Natural killer cell (primary cell): ENCODE measurements around the gene TXNDC17. TPM values are rescaled to one million over a fixed set of nuclear protein-coding genes. Genes with fewer than 3 reads are reported as not detected.

ENCODE experiments used
- ATAC-seq, 3 donors: fragments of 150-1000 bp in 2 of 3; fragments of 200-7000 bp in 1 of 3; cut with Tn5 transposase; 1 replicate in 1 of 3; 2 replicates in 2 of 3; pipeline ENCODE4 v1.10.0; 2021; ENCODE audit warnings: mild to moderate bottlenecking in 2 of 3, moderate library complexity in 2 of 3
- DNase-seq, 2 donors: peaks; one replicate each; pipeline versions ENCODE4 v3.0.0 to v3.0.0-alpha.2; 2013 to 2021; ENCODE audit warnings: mixed read lengths in 1 of 2
- H3K27ac ChIP-seq: one replicate; pipeline ENCODE4 v1.5.1; 2013; ENCODE audit warnings: mild to moderate bottlenecking, low read length
- H3K27me3 ChIP-seq: one replicate; pipeline ENCODE4 v1.6.1; 2013; ENCODE audit warnings: low read length; ENCODE audit not compliant: control insufficient read depth, insufficient read depth
- H3K36me3 ChIP-seq: one replicate; pipeline ENCODE4 v1.6.1; 2013; ENCODE audit warnings: low read length; ENCODE audit not compliant: control insufficient read depth, insufficient read depth
- H3K4me1 ChIP-seq: one replicate; pipeline ENCODE4 v1.6.1; 2013; ENCODE audit warnings: low read length; ENCODE audit not compliant: control insufficient read depth, insufficient read depth
- H3K4me3 ChIP-seq: one replicate; pipeline ENCODE4 v1.5.1; 2013; ENCODE audit warnings: low read length
- H3K9me3 ChIP-seq: one replicate; pipeline ENCODE4 v1.6.1; 2013; ENCODE audit warnings: low read length; ENCODE audit not compliant: control insufficient read depth, insufficient read depth
- H3K27ac Mint-ChIP-seq, 2 donors: one replicate each; pipeline ENCODE4 v1.8.0; 2022; ENCODE audit warnings: mild to moderate bottlenecking in 2 of 2, mixed read lengths in 2 of 2, moderate library complexity in 1 of 2
- H3K27me3 Mint-ChIP-seq, 2 donors: one replicate each; pipeline ENCODE4 v1.8.0; 2022; ENCODE audit warnings: low read depth in 2 of 2, mixed read lengths in 2 of 2
- H3K36me3 Mint-ChIP-seq: one replicate; pipeline ENCODE4 v1.8.0; 2022; ENCODE audit warnings: mixed read lengths
- H3K4me1 Mint-ChIP-seq, 2 donors: one replicate each; pipeline ENCODE4 v1.8.0; 2022; ENCODE audit warnings: mixed read lengths in 2 of 2
- H3K4me3 Mint-ChIP-seq: one replicate; pipeline ENCODE4 v1.8.0; 2022; ENCODE audit warnings: mild to moderate bottlenecking, moderate library complexity, mixed read lengths
- H3K9me3 Mint-ChIP-seq, 2 donors: one replicate each; pipeline ENCODE4 v1.8.0; 2022; ENCODE audit warnings: mixed read lengths in 2 of 2
- WGBS: methylation state at CpG from one replicate; pipeline ENCODE4 v1.1.7; 2013; ENCODE audit warnings: missing lambda C conversion rate; ENCODE audit not compliant: insufficient coverage; 5-methylcytosine and 5-hydroxymethylcytosine counted together
- intact Hi-C: fragments of 100-400 bp; cut with micrococcal nuclease; formaldehyde crosslinking; loops from one replicate; pipeline ENCODE4 v1.14.2; 2022
- total RNA-seq, 4 donors: library from RNA; stranded (reverse); fragments of 120-200 nt in 1 of 4; gene quantifications; one replicate each; pipeline versions ENCODE4 v1.2.3 to v1.2.4, GENCODE V29; 2013 to 2022
- TF ChIP-seq, protein P1 (sequence below): fragments of 200-600 bp; IDR thresholded peaks from one replicate; pipeline ENCODE4 v1.8.0; 2022; ENCODE audit warnings: antibody characterized with exemption

The TXNDC17 gene
- total RNA-seq, 3 donors from 2014 or later (not counting 1 experiment from before 2014, with no cell fraction given) = 15.2 to 15.7 (median 15.4) TPM

DNA sequence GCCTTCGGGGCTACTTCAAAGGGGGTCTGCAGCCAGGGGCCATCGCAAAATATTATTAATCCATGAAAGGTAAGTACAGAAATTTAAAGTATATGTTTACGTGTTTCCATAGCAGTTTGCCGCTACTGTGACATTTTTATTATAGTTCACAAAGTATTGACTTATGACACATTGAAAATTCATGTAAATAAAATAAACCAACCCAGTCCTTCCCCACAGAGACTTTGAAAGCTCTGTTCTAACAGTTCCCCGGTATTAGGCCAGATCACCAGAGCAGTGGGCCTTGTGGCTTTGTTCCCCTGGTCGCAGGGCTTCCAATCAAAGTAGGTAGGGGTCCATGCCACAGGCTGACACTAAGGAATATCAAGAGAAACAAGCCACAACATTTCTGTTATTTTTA lies 14.2 kb upstream of the TXNDC17 start:
- Mint-ChIP-seq H3K27me3 (no peaks in the 10 kb centered on the region), H3K36me3 (peaks cover 16% of the 10 kb centered on the region), H3K9me3 (no peaks in the 10 kb centered on the region), H3K4me1 (peaks cover 7 to 16% of the 10 kb centered on the region in 2 donors), H3K4me3 (no peak overlapping the region), H3K27ac (no peak overlapping the region)
- Histone ChIP-seq H3K4me3 (no peak overlapping the region), H3K9me3 (no peaks in the 10 kb centered on the region), H3K36me3 (peaks cover 40% of the 10 kb centered on the region), H3K27ac (no peak overlapping the region), H3K27me3 (no peaks in the 10 kb centered on the region), H3K4me1 (no peaks in the 10 kb centered on the region)
- DNase-seq = no peak
- intact Hi-C loops = no loop called here
- 98% methylated on average over 6 of the region's 6 CpGs for WGBS
- no peak for ATAC-seq
- TF ChIP-seq, protein P1, sequence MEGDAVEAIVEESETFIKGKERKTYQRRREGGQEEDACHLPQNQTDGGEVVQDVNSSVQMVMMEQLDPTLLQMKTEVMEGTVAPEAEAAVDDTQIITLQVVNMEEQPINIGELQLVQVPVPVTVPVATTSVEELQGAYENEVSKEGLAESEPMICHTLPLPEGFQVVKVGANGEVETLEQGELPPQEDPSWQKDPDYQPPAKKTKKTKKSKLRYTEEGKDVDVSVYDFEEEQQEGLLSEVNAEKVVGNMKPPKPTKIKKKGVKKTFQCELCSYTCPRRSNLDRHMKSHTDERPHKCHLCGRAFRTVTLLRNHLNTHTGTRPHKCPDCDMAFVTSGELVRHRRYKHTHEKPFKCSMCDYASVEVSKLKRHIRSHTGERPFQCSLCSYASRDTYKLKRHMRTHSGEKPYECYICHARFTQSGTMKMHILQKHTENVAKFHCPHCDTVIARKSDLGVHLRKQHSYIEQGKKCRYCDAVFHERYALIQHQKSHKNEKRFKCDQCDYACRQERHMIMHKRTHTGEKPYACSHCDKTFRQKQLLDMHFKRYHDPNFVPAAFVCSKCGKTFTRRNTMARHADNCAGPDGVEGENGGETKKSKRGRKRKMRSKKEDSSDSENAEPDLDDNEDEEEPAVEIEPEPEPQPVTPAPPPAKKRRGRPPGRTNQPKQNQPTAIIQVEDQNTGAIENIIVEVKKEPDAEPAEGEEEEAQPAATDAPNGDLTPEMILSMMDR = no peak

DNA sequence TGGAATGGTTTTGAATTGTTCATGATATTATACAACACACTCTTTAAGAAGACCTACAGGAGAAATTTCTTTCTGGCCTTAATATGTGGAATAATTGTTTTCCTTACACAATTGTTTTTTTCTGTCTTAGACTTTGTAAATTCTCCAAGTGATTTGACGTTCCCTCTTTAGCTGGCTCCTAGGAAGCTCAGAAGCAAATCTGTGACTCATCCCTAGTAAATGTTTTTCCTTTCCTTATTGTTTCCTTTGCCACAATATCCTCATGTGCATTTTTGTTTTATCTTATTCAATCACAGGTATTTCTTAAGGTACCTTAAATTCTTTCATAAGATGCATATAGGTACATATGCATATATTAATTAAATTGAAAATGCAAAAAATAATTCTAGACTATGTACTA lies 13.8 kb upstream of the TXNDC17 start:
- no peak for DNase-seq
- no peaks in the 10 kb centered on the region for H3K27me3 ChIP-seq
- Mint-ChIP-seq H3K27me3 (no peaks in the 10 kb centered on the region), H3K4me3 (no peak overlapping the region), H3K27ac (no peak overlapping the region), H3K36me3 (peaks cover 16% of the 10 kb centered on the region), H3K4me1 (peaks cover 7 to 16% of the 10 kb centered on the region in 2 donors), H3K9me3 (no peaks in the 10 kb centered on the region)
- no peak overlapping the region for H3K4me3 ChIP-seq
- H3K27ac ChIP-seq = no peak overlapping the region
- no peak for ATAC-seq
- WGBS = 100% methylated on average over 1 of the region's 1 CpG
- TF ChIP-seq, protein P1 = no peak
- H3K36me3 ChIP-seq = peaks cover 41% of the 10 kb centered on the region
- intact Hi-C loops = no loop called here
- no peaks in the 10 kb centered on the region for H3K9me3 ChIP-seq
- H3K4me1 ChIP-seq = no peaks in the 10 kb centered on the region

DNA sequence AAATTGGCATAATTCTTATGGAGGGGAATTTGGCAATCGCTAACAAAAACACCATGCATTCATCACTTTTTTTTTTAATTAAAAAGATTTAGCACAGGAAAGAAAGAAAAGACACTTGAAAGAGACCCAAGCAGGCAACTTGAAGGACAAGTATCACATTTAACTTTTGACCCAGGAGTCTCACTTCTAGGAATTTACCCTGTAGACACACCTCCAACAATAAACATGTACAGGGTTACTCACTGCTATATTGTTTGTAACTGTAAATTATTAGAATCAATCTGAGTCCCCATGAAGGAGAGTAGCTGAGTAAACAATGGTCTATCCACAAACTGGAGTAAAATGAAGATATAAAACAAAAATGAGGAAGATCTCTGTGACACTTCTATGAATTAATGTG lies 10.5 kb upstream of the TXNDC17 start:
- intact Hi-C loops = no loop called here
- no peaks in the 10 kb centered on the region for H3K9me3 Mint-ChIP-seq
- DNase-seq = no peak
- TF ChIP-seq, protein P1 = no peak
- peaks cover 29% of the 10 kb centered on the region for H3K36me3 Mint-ChIP-seq
- H3K27me3 Mint-ChIP-seq = no peaks in the 10 kb centered on the region
- H3K4me1 Mint-ChIP-seq = peaks cover 7 to 16% of the 10 kb centered on the region in 2 donors
- Histone ChIP-seq H3K9me3 (no peaks in the 10 kb centered on the region), H3K4me1 (no peaks in the 10 kb centered on the region), H3K27ac (no peak overlapping the region), H3K4me3 (no peak overlapping the region), H3K27me3 (no peaks in the 10 kb centered on the region), H3K36me3 (peaks cover 44% of the 10 kb centered on the region)
- no peak for ATAC-seq
- WGBS = no CpG with 5 or more reads among the region's 1 CpG
- H3K4me3 Mint-ChIP-seq = no peak overlapping the region
- H3K27ac Mint-ChIP-seq = no peak overlapping the region

DNA sequence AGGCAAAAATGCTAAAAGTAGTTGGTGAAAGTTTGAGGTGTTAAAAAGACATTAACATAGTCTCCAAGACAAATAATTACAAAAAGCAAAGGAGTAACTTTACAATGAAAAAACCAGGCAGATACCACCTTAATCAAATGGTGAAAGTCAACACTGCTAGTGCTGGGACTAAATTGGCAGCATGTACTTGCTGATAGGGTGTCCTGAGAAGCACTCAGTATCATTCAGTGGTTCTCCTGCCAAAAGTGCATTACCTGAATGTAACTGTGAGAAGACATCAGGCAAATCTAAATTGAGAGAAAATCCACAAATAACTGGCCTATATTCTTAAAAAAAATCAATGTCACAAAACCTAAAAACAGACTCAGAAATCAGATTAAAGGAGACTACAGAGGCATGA lies 8.3 kb upstream of the TXNDC17 start:
- peaks cover 15 to 20% of the 10 kb centered on the region in 2 donors for H3K4me1 Mint-ChIP-seq
- no peak overlapping the region for H3K27ac ChIP-seq
- intact Hi-C loops = no loop called here
- peaks cover 37% of the 10 kb centered on the region for H3K36me3 ChIP-seq
- ATAC-seq (no peak), DNase-seq (no peak)
- peaks cover 29% of the 10 kb centered on the region for H3K36me3 Mint-ChIP-seq
- H3K9me3 Mint-ChIP-seq = no peaks in the 10 kb centered on the region
- H3K4me1 ChIP-seq = no peaks in the 10 kb centered on the region
- no peaks in the 10 kb centered on the region for H3K9me3 ChIP-seq
- H3K4me3 Mint-ChIP-seq = no peak overlapping the region
- no peaks in the 10 kb centered on the region for H3K27me3 Mint-ChIP-seq
- TF ChIP-seq, protein P1 = no peak
- H3K27me3 ChIP-seq = no peaks in the 10 kb centered on the region
- H3K27ac Mint-ChIP-seq = no peak overlapping the region
- H3K4me3 ChIP-seq = no peak overlapping the region
